ENCODE data around the gene RABEP2. TPM values are rescaled to one million over a fixed set of nuclear protein-coding genes. Genes with fewer than 3 reads are reported as not detected.
A peak's percentile ranks its signal among the peaks of the same experiment; 100 is the strongest.

The RABEP2 gene
- total and polyA plus RNA-seq, 9 of the 15 experiments (the other 6 are each of a cell fraction or from before 2014, with no cell fraction given) = 0.15 to 13.4 (median 3.5) TPM

DNA sequence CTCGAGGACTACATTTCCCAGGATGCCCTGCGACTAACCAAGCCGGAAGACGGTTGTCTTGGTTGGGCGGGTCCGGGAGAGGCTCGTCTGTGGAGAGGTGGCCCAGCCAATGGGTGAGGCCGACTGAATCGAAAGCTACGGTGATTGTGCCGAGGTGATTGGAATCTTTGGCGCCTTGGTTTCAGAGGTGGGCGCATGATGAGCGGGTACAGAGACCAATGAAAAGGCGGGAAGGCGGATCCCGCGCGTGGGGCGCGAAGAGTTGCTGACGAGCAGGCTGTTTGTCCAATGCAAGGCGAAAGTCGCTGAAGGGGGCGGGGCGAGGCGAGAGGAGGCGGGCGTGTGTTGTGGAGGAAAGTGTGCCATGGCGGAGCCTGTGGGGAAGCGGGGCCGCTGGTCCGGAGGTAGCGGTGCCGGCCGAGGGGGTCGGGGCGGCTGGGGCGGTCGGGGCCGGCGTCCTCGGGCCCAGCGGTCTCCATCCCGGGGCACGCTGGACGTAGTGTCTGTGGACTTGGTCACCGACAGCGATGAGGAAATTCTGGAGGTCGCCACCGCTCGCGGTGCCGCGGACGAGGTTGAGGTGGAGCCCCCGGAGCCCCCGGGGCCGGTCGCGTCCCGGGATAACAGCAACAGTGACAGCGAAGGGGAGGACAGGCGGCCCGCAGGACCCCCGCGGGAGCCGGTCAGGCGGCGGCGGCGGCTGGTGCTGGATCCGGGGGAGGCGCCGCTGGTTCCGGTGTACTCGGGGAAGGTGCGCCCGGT is 25.8 kb upstream of the RABEP2 start, which contains the start of gene NFATC2IP (continued):
- TF ChIP-seq, protein P1, sequence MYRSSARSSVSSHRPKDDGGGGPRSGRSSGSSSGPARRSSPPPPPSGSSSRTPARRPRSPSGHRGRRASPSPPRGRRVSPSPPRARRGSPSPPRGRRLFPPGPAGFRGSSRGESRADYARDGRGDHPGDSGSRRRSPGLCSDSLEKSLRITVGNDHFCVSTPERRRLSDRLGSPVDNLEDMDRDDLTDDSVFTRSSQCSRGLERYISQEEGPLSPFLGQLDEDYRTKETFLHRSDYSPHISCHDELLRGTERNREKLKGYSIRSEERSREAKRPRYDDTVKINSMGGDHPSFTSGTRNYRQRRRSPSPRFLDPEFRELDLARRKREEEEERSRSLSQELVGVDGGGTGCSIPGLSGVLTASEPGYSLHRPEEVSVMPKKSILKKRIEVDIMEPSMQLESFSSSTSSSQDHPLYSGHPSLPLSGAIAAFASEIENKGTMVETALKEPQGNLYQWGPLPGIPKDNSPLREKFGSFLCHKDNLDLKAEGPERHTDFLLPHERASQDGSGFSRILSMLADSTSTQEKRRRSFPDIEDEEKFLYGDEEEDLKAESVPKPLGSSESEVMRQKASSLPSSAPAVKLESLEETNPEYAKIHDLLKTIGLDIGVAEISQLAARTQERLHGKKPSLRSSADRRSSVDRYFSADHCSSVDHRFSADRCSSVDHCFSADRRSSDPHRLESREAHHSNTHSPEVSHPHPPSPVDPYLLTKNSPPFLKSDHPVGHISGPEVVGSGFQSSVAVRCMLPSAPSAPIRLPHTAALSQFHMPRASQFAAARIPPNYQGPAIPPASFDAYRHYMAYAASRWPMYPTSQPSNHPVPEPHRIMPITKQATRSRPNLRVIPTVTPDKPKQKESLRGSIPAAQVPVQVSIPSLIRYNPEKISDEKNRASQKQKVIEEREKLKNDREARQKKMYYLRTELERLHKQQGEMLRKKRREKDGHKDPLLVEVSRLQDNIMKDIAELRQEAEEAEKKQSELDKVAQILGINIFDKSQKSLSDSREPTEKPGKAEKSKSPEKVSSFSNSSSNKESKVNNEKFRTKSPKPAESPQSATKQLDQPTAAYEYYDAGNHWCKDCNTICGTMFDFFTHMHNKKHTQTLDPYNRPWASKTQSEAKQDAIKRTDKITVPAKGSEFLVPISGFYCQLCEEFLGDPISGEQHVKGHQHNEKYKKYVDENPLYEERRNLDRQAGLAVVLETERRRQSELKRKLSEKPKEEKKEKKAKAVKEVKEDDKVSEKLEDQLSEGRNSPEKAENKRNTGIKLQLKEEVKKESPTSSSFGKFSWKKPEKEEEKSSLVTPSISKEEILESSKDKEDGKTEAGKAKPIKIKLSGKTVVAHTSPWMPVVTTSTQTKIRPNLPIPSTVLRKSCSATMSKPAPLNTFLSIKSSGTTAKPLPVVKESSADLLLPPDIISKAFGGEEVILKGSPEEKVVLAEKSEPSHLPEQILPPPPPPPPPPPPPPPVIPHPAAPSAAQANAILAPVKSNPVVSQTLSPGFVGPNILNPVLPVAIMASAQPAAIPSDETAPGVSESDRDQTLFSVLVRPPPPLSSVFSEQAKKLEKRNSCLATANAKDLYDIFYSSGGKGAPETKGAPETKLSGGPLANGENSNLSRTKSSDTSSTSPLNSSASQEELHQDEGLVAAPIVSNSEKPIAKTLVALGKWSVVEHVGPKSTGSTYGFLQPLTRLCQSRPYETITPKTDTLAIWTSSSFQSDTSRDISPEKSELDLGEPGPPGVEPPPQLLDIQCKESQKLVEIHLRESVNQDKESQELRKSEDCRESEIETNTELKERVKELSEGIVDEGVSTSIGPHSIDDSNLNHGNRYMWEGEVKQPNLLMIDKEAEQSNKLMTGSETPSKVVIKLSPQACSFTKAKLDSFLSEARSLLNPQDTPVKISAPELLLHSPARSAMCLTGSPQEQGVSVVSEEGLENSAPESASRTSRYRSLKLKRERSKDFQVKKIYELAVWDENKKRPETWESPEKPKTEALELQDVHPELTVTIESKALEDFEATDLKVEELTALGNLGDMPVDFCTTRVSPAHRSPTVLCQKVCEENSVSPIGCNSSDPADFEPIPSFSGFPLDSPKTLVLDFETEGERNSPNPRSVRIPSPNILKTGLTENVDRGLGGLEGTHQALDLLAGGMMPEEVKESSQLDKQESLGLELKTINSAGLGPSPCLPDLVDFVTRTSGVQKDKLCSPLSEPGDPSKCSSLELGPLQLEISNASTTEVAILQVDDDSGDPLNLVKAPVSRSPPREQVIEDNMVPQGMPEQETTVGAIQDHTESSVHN (IDR thresholded peaks at IDR 0.05; ENCODE audit: borderline replicate concordance in 1 of 2, low read depth in 1 of 2) = no peak
- no peak for TF ChIP-seq ZNF124 (CRISPR knock-in tag; IDR thresholded peaks at IDR 0.05)
- TF ChIP-seq MED1 (CRISPR knock-in tag; IDR thresholded peaks at IDR 0.05; ENCODE audit: borderline replicate concordance) = no peak
- no peak for TF ChIP-seq SREBF2 (CRISPR knock-in tag; IDR thresholded peaks at IDR 0.05)
- TF ChIP-seq, protein P2, sequence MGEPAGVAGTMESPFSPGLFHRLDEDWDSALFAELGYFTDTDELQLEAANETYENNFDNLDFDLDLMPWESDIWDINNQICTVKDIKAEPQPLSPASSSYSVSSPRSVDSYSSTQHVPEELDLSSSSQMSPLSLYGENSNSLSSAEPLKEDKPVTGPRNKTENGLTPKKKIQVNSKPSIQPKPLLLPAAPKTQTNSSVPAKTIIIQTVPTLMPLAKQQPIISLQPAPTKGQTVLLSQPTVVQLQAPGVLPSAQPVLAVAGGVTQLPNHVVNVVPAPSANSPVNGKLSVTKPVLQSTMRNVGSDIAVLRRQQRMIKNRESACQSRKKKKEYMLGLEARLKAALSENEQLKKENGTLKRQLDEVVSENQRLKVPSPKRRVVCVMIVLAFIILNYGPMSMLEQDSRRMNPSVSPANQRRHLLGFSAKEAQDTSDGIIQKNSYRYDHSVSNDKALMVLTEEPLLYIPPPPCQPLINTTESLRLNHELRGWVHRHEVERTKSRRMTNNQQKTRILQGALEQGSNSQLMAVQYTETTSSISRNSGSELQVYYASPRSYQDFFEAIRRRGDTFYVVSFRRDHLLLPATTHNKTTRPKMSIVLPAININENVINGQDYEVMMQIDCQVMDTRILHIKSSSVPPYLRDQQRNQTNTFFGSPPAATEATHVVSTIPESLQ (CRISPR knock-in tag; IDR thresholded peaks at IDR 0.05) = no peak
- TF ChIP-seq SRSF7 (optimal IDR thresholded peaks at IDR 0.05; ENCODE audit: low read depth, low read length) = no peak
- TF ChIP-seq ZNF76 (CRISPR knock-in tag; IDR thresholded peaks at IDR 0.05; ENCODE audit: borderline replicate concordance) = no peak
- no peak for TF ChIP-seq DIDO1 (tag; IDR thresholded peaks at IDR 0.05; ENCODE audit: low read depth)
- TF ChIP-seq ARNT (IDR thresholded peaks at IDR 0.05) = no peak
- TF ChIP-seq POLR3A (IDR thresholded peaks at IDR 0.05; ENCODE audit: borderline replicate concordance, extremely low read depth, insufficient read depth, insufficient read length) = no peak
- no peak for TF ChIP-seq CBX5 (IDR thresholded peaks at IDR 0.05; ENCODE audit: borderline replicate concordance, low read depth)
- no peak for TF ChIP-seq HLTF (IDR thresholded peaks at IDR 0.05)
- TF ChIP-seq SUPT5H (IDR thresholded peaks at IDR 0.05) = peak; percentile 88
- no peak; a peak in 1 of 4 replicates for TF ChIP-seq TEAD1 (CRISPR knock-in tag; IDR thresholded peaks at IDR 0.05)
- TF ChIP-seq, protein P3, sequence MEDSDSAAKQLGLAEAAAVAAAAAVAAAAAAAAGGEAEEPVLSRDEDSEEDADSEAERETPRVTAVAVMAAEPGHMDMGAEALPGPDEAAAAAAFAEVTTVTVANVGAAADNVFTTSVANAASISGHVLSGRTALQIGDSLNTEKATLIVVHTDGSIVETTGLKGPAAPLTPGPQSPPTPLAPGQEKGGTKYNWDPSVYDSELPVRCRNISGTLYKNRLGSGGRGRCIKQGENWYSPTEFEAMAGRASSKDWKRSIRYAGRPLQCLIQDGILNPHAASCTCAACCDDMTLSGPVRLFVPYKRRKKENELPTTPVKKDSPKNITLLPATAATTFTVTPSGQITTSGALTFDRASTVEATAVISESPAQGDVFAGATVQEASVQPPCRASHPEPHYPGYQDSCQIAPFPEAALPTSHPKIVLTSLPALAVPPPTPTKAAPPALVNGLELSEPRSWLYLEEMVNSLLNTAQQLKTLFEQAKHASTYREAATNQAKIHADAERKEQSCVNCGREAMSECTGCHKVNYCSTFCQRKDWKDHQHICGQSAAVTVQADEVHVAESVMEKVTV (CRISPR knock-in tag; IDR thresholded peaks at IDR 0.05) = no peak
